ENCODE results near the gene PRKAA2.

DNA sequence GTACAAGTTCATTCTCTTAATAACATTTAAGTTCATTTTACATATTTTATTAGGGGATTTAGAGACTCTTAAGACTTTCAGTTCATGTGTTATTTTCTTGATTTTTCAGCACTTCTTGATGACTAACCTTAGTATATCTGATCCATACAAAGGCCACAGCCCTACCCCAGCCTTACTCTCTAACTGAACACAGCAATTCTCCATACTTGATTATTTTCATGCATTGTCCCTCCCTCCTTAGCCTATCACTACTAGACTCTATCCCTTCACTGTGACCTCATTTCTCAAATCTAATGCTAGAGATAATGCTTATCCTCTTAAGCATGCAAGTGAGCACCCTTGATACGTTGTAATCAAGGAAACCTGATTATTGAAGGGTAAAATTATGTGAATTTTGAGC lies 15.2 kb downstream of the PRKAA2 start:
- TF ChIP-seq, protein P1, sequence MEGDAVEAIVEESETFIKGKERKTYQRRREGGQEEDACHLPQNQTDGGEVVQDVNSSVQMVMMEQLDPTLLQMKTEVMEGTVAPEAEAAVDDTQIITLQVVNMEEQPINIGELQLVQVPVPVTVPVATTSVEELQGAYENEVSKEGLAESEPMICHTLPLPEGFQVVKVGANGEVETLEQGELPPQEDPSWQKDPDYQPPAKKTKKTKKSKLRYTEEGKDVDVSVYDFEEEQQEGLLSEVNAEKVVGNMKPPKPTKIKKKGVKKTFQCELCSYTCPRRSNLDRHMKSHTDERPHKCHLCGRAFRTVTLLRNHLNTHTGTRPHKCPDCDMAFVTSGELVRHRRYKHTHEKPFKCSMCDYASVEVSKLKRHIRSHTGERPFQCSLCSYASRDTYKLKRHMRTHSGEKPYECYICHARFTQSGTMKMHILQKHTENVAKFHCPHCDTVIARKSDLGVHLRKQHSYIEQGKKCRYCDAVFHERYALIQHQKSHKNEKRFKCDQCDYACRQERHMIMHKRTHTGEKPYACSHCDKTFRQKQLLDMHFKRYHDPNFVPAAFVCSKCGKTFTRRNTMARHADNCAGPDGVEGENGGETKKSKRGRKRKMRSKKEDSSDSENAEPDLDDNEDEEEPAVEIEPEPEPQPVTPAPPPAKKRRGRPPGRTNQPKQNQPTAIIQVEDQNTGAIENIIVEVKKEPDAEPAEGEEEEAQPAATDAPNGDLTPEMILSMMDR (CRISPR knock-in tag; IDR thresholded peaks at IDR 0.05) = no peak
- TF ChIP-seq, protein P2, sequence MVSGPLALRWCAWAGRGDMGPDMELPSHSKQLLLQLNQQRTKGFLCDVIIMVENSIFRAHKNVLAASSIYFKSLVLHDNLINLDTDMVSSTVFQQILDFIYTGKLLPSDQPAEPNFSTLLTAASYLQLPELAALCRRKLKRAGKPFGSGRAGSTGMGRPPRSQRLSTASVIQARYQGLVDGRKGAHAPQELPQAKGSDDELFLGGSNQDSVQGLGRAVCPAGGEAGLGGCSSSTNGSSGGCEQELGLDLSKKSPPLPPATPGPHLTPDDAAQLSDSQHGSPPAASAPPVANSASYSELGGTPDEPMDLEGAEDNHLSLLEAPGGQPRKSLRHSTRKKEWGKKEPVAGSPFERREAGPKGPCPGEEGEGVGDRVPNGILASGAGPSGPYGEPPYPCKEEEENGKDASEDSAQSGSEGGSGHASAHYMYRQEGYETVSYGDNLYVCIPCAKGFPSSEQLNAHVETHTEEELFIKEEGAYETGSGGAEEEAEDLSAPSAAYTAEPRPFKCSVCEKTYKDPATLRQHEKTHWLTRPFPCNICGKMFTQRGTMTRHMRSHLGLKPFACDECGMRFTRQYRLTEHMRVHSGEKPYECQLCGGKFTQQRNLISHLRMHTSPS (CRISPR knock-in tag; IDR thresholded peaks at IDR 0.05; ENCODE audit: low read depth) = no peak
- TF ChIP-seq, protein P3, sequence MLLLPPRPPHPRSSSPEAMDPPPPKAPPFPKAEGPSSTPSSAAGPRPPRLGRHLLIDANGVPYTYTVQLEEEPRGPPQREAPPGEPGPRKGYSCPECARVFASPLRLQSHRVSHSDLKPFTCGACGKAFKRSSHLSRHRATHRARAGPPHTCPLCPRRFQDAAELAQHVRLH (CRISPR knock-in tag; IDR thresholded peaks at IDR 0.05; ENCODE audit: borderline replicate concordance, low read depth) = no peak
- no peak for TF ChIP-seq TCF12 (IDR thresholded peaks at IDR 0.05)
- TF ChIP-seq TCF12 (CRISPR knock-in tag; IDR thresholded peaks at IDR 0.05) = no peak
- TF ChIP-seq, protein P4, sequence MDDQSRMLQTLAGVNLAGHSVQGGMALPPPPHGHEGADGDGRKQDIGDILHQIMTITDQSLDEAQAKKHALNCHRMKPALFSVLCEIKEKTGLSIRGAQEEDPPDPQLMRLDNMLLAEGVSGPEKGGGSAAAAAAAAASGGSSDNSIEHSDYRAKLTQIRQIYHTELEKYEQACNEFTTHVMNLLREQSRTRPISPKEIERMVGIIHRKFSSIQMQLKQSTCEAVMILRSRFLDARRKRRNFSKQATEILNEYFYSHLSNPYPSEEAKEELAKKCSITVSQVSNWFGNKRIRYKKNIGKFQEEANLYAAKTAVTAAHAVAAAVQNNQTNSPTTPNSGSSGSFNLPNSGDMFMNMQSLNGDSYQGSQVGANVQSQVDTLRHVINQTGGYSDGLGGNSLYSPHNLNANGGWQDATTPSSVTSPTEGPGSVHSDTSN (CRISPR knock-in tag; IDR thresholded peaks at IDR 0.05; ENCODE audit: borderline replicate concordance) = no peak
- no peak for TF ChIP-seq YY1 (IDR thresholded peaks at IDR 0.05; ENCODE audit: insufficient read depth, insufficient replicate concordance, low read depth, low read length)

All from HepG2 (cell line).